ENCODE results near the gene ITFG2. TPM values are rescaled to one million over a fixed set of nuclear protein-coding genes. Genes with fewer than 3 reads are reported as not detected.

Gene ITFG2
- total RNA-seq, 4 donors from 2014 or later: 13.9 to 36.1 (median 27.5) TPM

DNA sequence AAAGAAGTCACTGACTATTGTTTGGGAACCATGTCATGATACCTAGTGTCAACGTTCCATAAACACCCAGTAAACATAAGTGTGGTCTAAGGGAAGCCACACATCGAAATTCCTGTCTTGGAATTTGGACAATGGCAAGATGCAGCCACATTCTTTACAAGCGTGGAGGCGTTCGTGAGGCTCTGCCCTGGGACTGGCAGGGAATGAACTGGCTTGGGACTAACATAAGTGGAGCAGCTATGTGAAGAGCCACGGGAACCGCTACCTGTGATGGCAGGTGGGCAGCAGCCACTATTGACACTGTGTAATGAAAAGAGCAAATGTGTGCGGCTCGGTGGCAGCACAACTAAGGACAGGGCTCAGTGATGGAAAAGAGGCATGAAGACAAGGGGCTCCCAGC is 32.3 kb downstream of the ITFG2 start:
- TF ChIP-seq, protein P1, sequence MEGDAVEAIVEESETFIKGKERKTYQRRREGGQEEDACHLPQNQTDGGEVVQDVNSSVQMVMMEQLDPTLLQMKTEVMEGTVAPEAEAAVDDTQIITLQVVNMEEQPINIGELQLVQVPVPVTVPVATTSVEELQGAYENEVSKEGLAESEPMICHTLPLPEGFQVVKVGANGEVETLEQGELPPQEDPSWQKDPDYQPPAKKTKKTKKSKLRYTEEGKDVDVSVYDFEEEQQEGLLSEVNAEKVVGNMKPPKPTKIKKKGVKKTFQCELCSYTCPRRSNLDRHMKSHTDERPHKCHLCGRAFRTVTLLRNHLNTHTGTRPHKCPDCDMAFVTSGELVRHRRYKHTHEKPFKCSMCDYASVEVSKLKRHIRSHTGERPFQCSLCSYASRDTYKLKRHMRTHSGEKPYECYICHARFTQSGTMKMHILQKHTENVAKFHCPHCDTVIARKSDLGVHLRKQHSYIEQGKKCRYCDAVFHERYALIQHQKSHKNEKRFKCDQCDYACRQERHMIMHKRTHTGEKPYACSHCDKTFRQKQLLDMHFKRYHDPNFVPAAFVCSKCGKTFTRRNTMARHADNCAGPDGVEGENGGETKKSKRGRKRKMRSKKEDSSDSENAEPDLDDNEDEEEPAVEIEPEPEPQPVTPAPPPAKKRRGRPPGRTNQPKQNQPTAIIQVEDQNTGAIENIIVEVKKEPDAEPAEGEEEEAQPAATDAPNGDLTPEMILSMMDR (IDR thresholded peaks at IDR 0.05): no peak
- TF ChIP-seq POLR2A (IDR thresholded peaks at IDR 0.05): no peak
- no peak for DNase-seq (ENCODE audit: low spot score in 2 of 2)
- intact Hi-C loops (cut with DNase I; ENCODE audit: low total_unique reads): no loop called here
- H3K4me3 ChIP-seq (ENCODE audit: low read depth, poor library complexity, severe bottlenecking): no peak overlapping the region
- WGBS, 2 donors: 81 to 83% methylated on average over 9 of the region's 9 CpGs

- H3K4me3 ChIP-seq (ENCODE audit: low read depth, poor library complexity, severe bottlenecking): no peak overlapping the region
- WGBS, 2 donors: 40 to 56% methylated on average over 6 of the region's 6 CpGs
- DNase-seq (ENCODE audit: low spot score in 2 of 2): no peak
- TF ChIP-seq, protein P1 (IDR thresholded peaks at IDR 0.05): no peak
- TF ChIP-seq POLR2A (IDR thresholded peaks at IDR 0.05): no peak
- intact Hi-C loops (cut with DNase I; ENCODE audit: low total_unique reads): no loop called here
These were observed 32.8 kb downstream of the ITFG2 start for GRCh38 chr12:2845280-2845679.

GRCh38 chr12:2851931-2852330 is 39.5 kb downstream of the ITFG2 start:
- 86 to 95% methylated on average over 3 of the region's 3 CpGs for WGBS, 2 donors
- no peak for TF ChIP-seq POLR2A (IDR thresholded peaks at IDR 0.05)
- TF ChIP-seq, protein P1 (IDR thresholded peaks at IDR 0.05): no peak
- intact Hi-C loops (cut with DNase I; ENCODE audit: low total_unique reads): loop anchor here (10.0 kb wide), 1 partner anchor 93 kb away; no protein-coding TSS in a partner anchor

DNA sequence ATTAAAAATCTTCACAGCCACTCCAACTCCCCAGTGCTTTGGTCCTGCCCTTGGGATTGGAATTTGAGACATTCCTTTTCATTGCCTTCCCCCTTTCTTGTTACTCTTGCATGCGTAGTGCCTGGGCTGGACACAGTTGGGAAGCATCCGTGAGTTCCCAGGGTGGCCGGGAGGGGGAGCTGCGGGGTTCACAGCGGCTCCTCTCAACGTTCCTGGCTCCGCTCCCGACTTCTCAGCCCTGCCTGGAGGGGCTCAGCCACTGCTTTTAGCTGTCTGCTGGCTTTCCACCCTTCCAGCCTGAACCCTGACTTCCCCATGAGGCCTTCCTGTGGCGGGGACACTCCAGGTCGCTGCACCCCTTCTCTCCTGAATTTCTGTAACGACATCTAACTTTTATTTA is 41.2 kb downstream of the ITFG2 start:
- 18 to 25% methylated on average over 11 of the region's 11 CpGs for WGBS, 2 donors
- H3K4me3 ChIP-seq (ENCODE audit: low read depth, poor library complexity, severe bottlenecking): no peak overlapping the region
- peak; percentile 59 to 94 for DNase-seq (ENCODE audit: low spot score in 2 of 2)
- intact Hi-C loops (cut with DNase I; ENCODE audit: low total_unique reads): loop anchor here (10.0 kb wide), 1 partner anchor 91 kb away; no protein-coding TSS in a partner anchor
- TF ChIP-seq, protein P1 (IDR thresholded peaks at IDR 0.05): no peak
- no peak for TF ChIP-seq POLR2A (IDR thresholded peaks at IDR 0.05)

More at GRCh38 chr12:2851931-2852330, 39.5 kb downstream of the ITFG2 start:
- no peak overlapping the region for H3K4me3 ChIP-seq (ENCODE audit: low read depth, poor library complexity, severe bottlenecking)
- DNase-seq (ENCODE audit: low spot score in 2 of 2): no peak

DNA sequence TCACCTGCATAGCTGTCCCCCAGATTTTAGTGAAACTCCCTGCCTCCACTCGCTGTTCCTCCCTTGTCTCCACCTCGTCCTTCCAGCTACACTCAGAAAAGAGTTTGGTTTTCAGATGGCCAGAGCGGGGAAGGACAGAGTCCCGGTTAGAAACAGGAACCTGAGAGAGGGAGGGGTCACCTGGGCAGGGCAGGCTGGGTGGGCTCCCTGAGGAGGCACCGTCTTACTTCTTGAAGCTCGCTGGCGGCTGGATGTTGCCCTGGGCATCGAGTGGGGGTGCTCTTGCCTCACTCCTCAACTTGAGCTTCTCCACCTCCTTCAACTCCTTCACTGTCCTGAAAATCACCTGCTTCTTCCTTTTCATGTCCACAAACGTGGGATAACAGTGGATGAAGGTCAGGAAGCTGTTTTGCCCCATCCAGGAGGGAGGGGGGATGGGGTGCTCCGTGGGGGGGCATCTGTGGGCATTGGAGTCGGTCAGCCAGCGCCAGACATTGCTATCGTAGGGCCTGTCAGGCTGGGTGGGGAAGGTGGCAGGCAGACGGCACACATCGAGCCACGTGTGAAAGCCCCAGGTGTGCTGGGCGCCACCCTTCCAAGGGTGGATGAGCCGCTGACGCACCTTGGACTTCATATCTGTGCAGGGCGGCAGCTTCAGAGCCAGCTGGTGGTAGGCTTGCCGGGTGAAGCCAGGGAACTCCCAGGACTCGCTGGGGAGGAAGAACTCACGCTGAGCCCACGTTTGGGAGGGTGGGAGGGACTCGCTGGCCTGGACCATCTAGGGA is 42.4 kb downstream of the ITFG2 start:
- no peak for DNase-seq (ENCODE audit: low spot score in 2 of 2)
- intact Hi-C loops (cut with DNase I; ENCODE audit: low total_unique reads): loop anchor here (10.0 kb wide), 1 partner anchor 90 kb away; no protein-coding TSS in a partner anchor
- no peak for TF ChIP-seq POLR2A (IDR thresholded peaks at IDR 0.05)
- TF ChIP-seq, protein P1 (IDR thresholded peaks at IDR 0.05): no peak
- WGBS, 2 donors: 69 to 75% methylated on average over 25 of the region's 25 CpGs
- no peak overlapping the region for H3K4me3 ChIP-seq (ENCODE audit: low read depth, poor library complexity, severe bottlenecking)

Data from lower leg skin (tissue), 4 donors.